ENCODE results near the gene VSTM2L.

- no peak for TF ChIP-seq CTCF (IDR thresholded peaks at IDR 0.05 in 2 of 3, conservative IDR thresholded peaks at IDR 0.05 in 1 of 3; ENCODE audit: insufficient read depth in 2 of 3, low read depth in 1 of 3, low read length in 3 of 3)
- no peak for TF ChIP-seq ZNF785 (CRISPR knock-in tag; IDR thresholded peaks at IDR 0.05)
- no peak for TF ChIP-seq MTA1 (IDR thresholded peaks at IDR 0.05; ENCODE audit: borderline replicate concordance)
- no peak for TF ChIP-seq USF2 (CRISPR knock-in tag; IDR thresholded peaks at IDR 0.05)
- TF ChIP-seq RNF2 (IDR thresholded peaks at IDR 0.05), result no peak
- TF ChIP-seq E2F8 (IDR thresholded peaks at IDR 0.05; ENCODE audit: low read depth, partially characterized antibody), result no peak
- no peak for TF ChIP-seq ZNF512 (tag; IDR thresholded peaks at IDR 0.05)
- no peak for TF ChIP-seq EP300 (IDR thresholded peaks at IDR 0.05; ENCODE audit: low read length)
- no peak for TF ChIP-seq ZNF395 (CRISPR knock-in tag; IDR thresholded peaks at IDR 0.05)
- TF ChIP-seq FOXA1 (IDR thresholded peaks at IDR 0.05; ENCODE audit: borderline replicate concordance), result no peak
Measured at GRCh38 chr20:37911838-37912281, 8.9 kb downstream of the VSTM2L start.

Data from K562 (cell line).